Lung (tissue), 12 donors: ENCODE data around the gene OMA1. TPM values are rescaled to one million over a fixed set of nuclear protein-coding genes. Genes with fewer than 3 reads are reported as not detected.

Source experiments
- ATAC-seq: fragments of 200-7000 bp; cut with Tn5 transposase; one replicate; pipeline ENCODE4 v1.9.1; 2020; ENCODE audit warnings: moderate number of reproducible peaks; ENCODE audit not compliant: insufficient read depth, low FRiP score
- DNase-seq, 3 donors: peaks; one replicate each; pipeline ENCODE4 v3.0.0-alpha.2; 2013 to 2017
- H3K27ac ChIP-seq, 2 donors: one replicate each; pipeline ENCODE4 v1.5.1; 2013; ENCODE audit warnings: mild to moderate bottlenecking in 2 of 2, moderate library complexity in 2 of 2, control low read depth in 1 of 2, inconsistent platforms in 1 of 2, low read depth in 1 of 2, low read length in 1 of 2
- H3K27me3 ChIP-seq, 3 donors: one replicate each; pipeline ENCODE4 v1.5.1; 2013; ENCODE audit warnings: low read length in 2 of 3; ENCODE audit not compliant: control insufficient read depth in 3 of 3, insufficient read depth in 3 of 3
- H3K36me3 ChIP-seq, 4 donors: one replicate each; pipeline ENCODE4 v1.5.1; 2013; ENCODE audit warnings: low read length in 4 of 4, mild to moderate bottlenecking in 1 of 4, moderate library complexity in 1 of 4; ENCODE audit not compliant: control insufficient read depth in 4 of 4, insufficient read depth in 4 of 4
- H3K4me1 ChIP-seq, 5 donors: one replicate each; pipeline ENCODE4 v1.5.1; 2013; ENCODE audit warnings: low read length in 5 of 5, mild to moderate bottlenecking in 2 of 5, moderate library complexity in 1 of 5; ENCODE audit not compliant: control insufficient read depth in 5 of 5, insufficient read depth in 5 of 5
- H3K4me3 ChIP-seq: one replicate; pipeline ENCODE4 v1.5.1; 2013; ENCODE audit warnings: mild to moderate bottlenecking, control low read depth, moderate library complexity
- H3K9ac ChIP-seq, 2 donors: one replicate each; pipeline ENCODE4 v1.5.1; 2013; ENCODE audit warnings: low read length in 2 of 2, control low read depth in 1 of 2; ENCODE audit not compliant: insufficient read depth in 1 of 2
- H3K9me3 ChIP-seq, 4 donors: one replicate each; pipeline ENCODE4 v1.5.1; 2013; ENCODE audit warnings: low read length in 3 of 4, mild to moderate bottlenecking in 1 of 4, moderate library complexity in 1 of 4; ENCODE audit not compliant: control insufficient read depth in 4 of 4, insufficient read depth in 3 of 4
- CTCF ChIP-seq: IDR thresholded peaks from 2 replicates; pipeline ENCODE4 v1.5.1; 2012; ENCODE audit warnings: mild to moderate bottlenecking; ENCODE audit errors: control extremely low read depth, extremely low read depth
- WGBS, 2 donors: extraction: QIAGEN DNeasy Blood & Tissue Kit; methylation state at CpG; one replicate each; pipeline ENCODE4 v1.1.7; 2013; 5-methylcytosine and 5-hydroxymethylcytosine counted together
- polyA plus RNA-seq, 2 donors: library from polyadenylated mRNA; stranded (reverse); fragments of 200-250 nt; gene quantifications; one replicate each; pipeline ENCODE4 v1.2.1, GENCODE V29; 2013
- total RNA-seq, 2 donors: library from RNA; depleted of rRNA in 1 of 2; stranded (reverse); fragments of >200 nt in 1 of 2; gene quantifications; one replicate each; pipeline ENCODE4 v1.2.1, GENCODE V29; 2014 to 2021
- donor health status: control.
- donor health status: control.
- donor health status: Bipolar disorder and iron deficiency.
- donor health status: healthy.
- donor health status: DM: yes; HTN: yes; CAD: no.

OMA1 gene
- total and polyA plus RNA-seq, 4 donors, result 13.2 to 52.1 (median 23.3) TPM

GRCh38 chr1:58454385-58454784 is 92.1 kb downstream of the OMA1 start:
- Histone ChIP-seq H3K27ac (no peak overlapping the region), H3K9ac (no peak overlapping the region), H3K4me3 (no peak overlapping the region), H3K4me1 (peaks cover 0 to 5% (median 0%) of the 10 kb centered on the region in 5 donors), H3K9me3 (peaks cover 0 to 1% (median 0%) of the 10 kb centered on the region in 4 donors), H3K36me3 (peaks cover 0 to 4% (median 0%) of the 10 kb centered on the region in 4 donors), H3K27me3 (no peaks in the 10 kb centered on the region)
- TF ChIP-seq CTCF, result no peak
- no peak for ATAC-seq
- peak in 2 of 3 donors; percentile 23 to 24 for DNase-seq
- WGBS, 2 donors, result 65% methylated on average over 10 to 11 of the region's 11 CpGs

- Histone ChIP-seq H3K27me3 (no peaks in the 10 kb centered on the region), H3K4me3 (no peak overlapping the region), H3K27ac (no peak overlapping the region), H3K9me3 (no peaks in the 10 kb centered on the region), H3K9ac (no peak overlapping the region), H3K36me3 (peaks cover 0 to 4% (median 0%) of the 10 kb centered on the region in 4 donors), H3K4me1 (no peaks in the 10 kb centered on the region)
- DNase-seq (no peak), ATAC-seq (no peak)
- 84 to 86% methylated on average over 14 of the region's 14 CpGs for WGBS, 2 donors
- no peak for TF ChIP-seq CTCF
These were observed 94.8 kb downstream of the OMA1 start for GRCh38 chr1:58451560-58452191.

- H3K27me3 ChIP-seq, result no peaks in the 10 kb centered on the region
- no peak for ATAC-seq
- H3K4me1 ChIP-seq, result no peaks in the 10 kb centered on the region
- no peak for TF ChIP-seq CTCF
- H3K9me3 ChIP-seq, result no peaks in the 10 kb centered on the region
- H3K4me3 ChIP-seq, result no peak overlapping the region
- no peak overlapping the region for H3K27ac ChIP-seq
- no peaks in the 10 kb centered on the region for H3K36me3 ChIP-seq
- WGBS, 2 donors, result 69 to 77% methylated on average over 2 of the region's 2 CpGs
- H3K9ac ChIP-seq, result no peak overlapping the region
- DNase-seq, result no peak
These were observed 98.6 kb downstream of the OMA1 start for GRCh38 chr1:58447886-58448285.

GRCh38 chr1:58447042-58447441 is 99.5 kb downstream of the OMA1 start:
- WGBS, 2 donors, result 91 to 93% methylated on average over 3 of the region's 3 CpGs

More at GRCh38 chr1:58447042-58447441, 99.5 kb downstream of the OMA1 start:
- no peaks in the 10 kb centered on the region for H3K9me3 ChIP-seq
- no peak overlapping the region for H3K9ac ChIP-seq
- no peaks in the 10 kb centered on the region for H3K4me1 ChIP-seq
- H3K36me3 ChIP-seq, result no peaks in the 10 kb centered on the region
- DNase-seq, result no peak
- H3K4me3 ChIP-seq, result no peak overlapping the region
- H3K27me3 ChIP-seq, result no peaks in the 10 kb centered on the region
- TF ChIP-seq CTCF, result no peak
- no peak overlapping the region for H3K27ac ChIP-seq
- ATAC-seq, result no peak
